Ovary (tissue), 9 donors: Measurements from ENCODE around the gene FNBP1. TPM values are rescaled to one million over a fixed set of nuclear protein-coding genes. Genes with fewer than 3 reads are reported as not detected.

ENCODE experiments used
- DNase-seq, 5 donors: peaks; one replicate each; pipeline ENCODE4 v3.0.0-alpha.2; 2019 to 2020
- H3K27ac ChIP-seq, 2 donors: fragments of 200-600 bp; one replicate each; pipeline versions ENCODE4 v1.5.1 to v1.8.0; 2019 to 2022
- H3K27me3 ChIP-seq: fragments of 200-600 bp; one replicate; pipeline ENCODE4 v1.8.0; 2022
- H3K36me3 ChIP-seq: fragments of 200-600 bp; sonication (generic); one replicate; pipeline ENCODE4 v1.5.1; 2019
- H3K4me1 ChIP-seq: one replicate; pipeline ENCODE4 v1.8.1; 2013; ENCODE audit warnings: mild to moderate bottlenecking, moderate library complexity; ENCODE audit not compliant: insufficient read depth
- H3K4me3 ChIP-seq: fragments of 200-600 bp; sonication (generic); one replicate; pipeline ENCODE4 v1.5.1; 2017
- H3K9me3 ChIP-seq, 2 donors: fragments of 200-600 bp in 1 of 2; sonication (generic) in 1 of 2; one replicate each; pipeline versions ENCODE4 v1.5.1 to v1.8.1; 2013 to 2019; ENCODE audit warnings: mild to moderate bottlenecking in 1 of 2, moderate library complexity in 1 of 2
- CTCF ChIP-seq, 3 donors: fragments of 450-650 bp in 2 of 3; fragments of 200-600 bp in 1 of 3; IDR thresholded peaks; one replicate each; pipeline versions ENCODE4 v1.5.1 to v1.8.0; 2016 to 2022; ENCODE audit warnings: antibody characterized with exemption in 3 of 3, mild to moderate bottlenecking in 1 of 3
- EP300 ChIP-seq: sonication (generic); formaldehyde crosslinking; IDR thresholded peaks from one replicate; pipeline ENCODE4 v1.6.1; 2017; ENCODE audit warnings: antibody characterized with exemption
- POLR2A ChIP-seq: fragments of 450-650 bp; IDR thresholded peaks from one replicate; pipeline ENCODE4 v1.6.1; 2017; ENCODE audit warnings: antibody characterized with exemption, mild to moderate bottlenecking, moderate library complexity
- WGBS, 3 donors: extraction: QIAGEN DNeasy Blood & Tissue Kit in 1 of 3; methylation state at CpG; one replicate each; pipeline versions ENCODE4 v1.1.5 to v1.1.7; 2013 to 2017; 5-methylcytosine and 5-hydroxymethylcytosine counted together
- intact Hi-C, 4 donors: fragments of 100-400 bp; cut with DNase I; formaldehyde crosslinking; loops; one replicate each; pipeline versions ENCODE4 v1.11.0 to v1.15.1; 2022 to 2023
- polyA plus RNA-seq, 2 donors: library from polyadenylated mRNA; stranded (reverse); fragments of 200-250 nt in 1 of 2; fragments of 350-450 nt in 1 of 2; fragmentation: Illumina TruSeq in 1 of 2; extraction: RNeasy Lipid Tissue Mini Kit (QIAGEN cat#74804) in 1 of 2; gene quantifications; one replicate each; pipeline ENCODE4 v1.2.3, GENCODE V29; 2013 to 2014
- total RNA-seq, 7 donors: library from RNA; depleted of rRNA in 2 of 7; stranded (reverse); fragments of >200 nt in 2 of 7; fragmentation: NEBNext Ultra II Directional in 3 of 7; extraction: Animal tissue kit (Norgen Biotek cat#: 25700) in 3 of 7; gene quantifications; one replicate each; pipeline versions ENCODE4 v1.1.0 to v1.2.4, GENCODE V29; 2016 to 2023
- donor health status: DM: no; HTN: no; CAD: no; lungs with moderate emphysema.
- donor health status: DM: no; HTN: no; CAD: no.
- donor health status: Bipolar disorder and iron deficiency.
- donor health status: DM: yes; HTN: yes; CAD: no.
- donor health status: DM: no; HTN: no; CAD: no.
- donor health status: DM: yes; HTN: yes; CAD: no.

The FNBP1 gene
- total and polyA plus RNA-seq, 9 donors = 18.0 to 61.5 (median 49.0) TPM

- no peak for DNase-seq
- no peaks in the 10 kb centered on the region for H3K27me3 ChIP-seq
- WGBS, 3 donors = 84 to 87% (median 86%) methylated on average over 11 of the region's 11 CpGs
- intact Hi-C loops = no loop called here
- TF ChIP-seq EP300 = no peak
- H3K4me3 ChIP-seq = no peak overlapping the region
- H3K27ac ChIP-seq = no peak overlapping the region
- H3K4me1 ChIP-seq = no peaks in the 10 kb centered on the region
- no peaks in the 10 kb centered on the region for H3K9me3 ChIP-seq
- H3K36me3 ChIP-seq = no peaks in the 10 kb centered on the region
Observed at GRCh38 chr9:129858167-129858962, 184.6 kb downstream of the FNBP1 start.

GRCh38 chr9:129857207-129857606 is 185.8 kb downstream of the FNBP1 start:
- Histone ChIP-seq H3K27ac (no peak overlapping the region), H3K36me3 (no peaks in the 10 kb centered on the region)
- intact Hi-C loops = no loop called here

GRCh38 chr9:129854588-129855110 is 188.3 kb downstream of the FNBP1 start:
- no peak for DNase-seq
- no peak for TF ChIP-seq EP300
- TF ChIP-seq POLR2A = no peak
- no peak for TF ChIP-seq CTCF (IDR thresholded peaks at IDR 0.05)
- intact Hi-C loops = no loop called here
- no peak overlapping the region for H3K27ac ChIP-seq
- no peaks in the 10 kb centered on the region for H3K36me3 ChIP-seq
- H3K4me1 ChIP-seq = no peaks in the 10 kb centered on the region
- H3K27me3 ChIP-seq = no peaks in the 10 kb centered on the region
- WGBS, 3 donors = 89 to 99% (median 95%) methylated on average over 4 of the region's 4 CpGs
- no peak overlapping the region for H3K4me3 ChIP-seq
- H3K9me3 ChIP-seq = no peaks in the 10 kb centered on the region

More at GRCh38 chr9:129857207-129857606, 185.8 kb downstream of the FNBP1 start:
- no peaks in the 10 kb centered on the region for H3K4me1 ChIP-seq
- no peak overlapping the region for H3K4me3 ChIP-seq
- no peaks in the 10 kb centered on the region for H3K9me3 ChIP-seq
- DNase-seq = no peak
- TF ChIP-seq POLR2A (no peak), CTCF (IDR thresholded peaks at IDR 0.05) (no peak), EP300 (no peak)
- WGBS, 3 donors = 86 to 95% (median 91%) methylated on average over 7 of the region's 7 CpGs
- H3K27me3 ChIP-seq = no peaks in the 10 kb centered on the region

GRCh38 chr9:129853614-129854013 is 189.4 kb downstream of the FNBP1 start:
- Histone ChIP-seq H3K4me1 (no peaks in the 10 kb centered on the region), H3K36me3 (no peaks in the 10 kb centered on the region), H3K27ac (no peak overlapping the region), H3K27me3 (no peaks in the 10 kb centered on the region), H3K9me3 (no peaks in the 10 kb centered on the region), H3K4me3 (no peak overlapping the region)
- no peak for DNase-seq
- TF ChIP-seq CTCF (IDR thresholded peaks at IDR 0.05) (no peak), POLR2A (no peak), EP300 (no peak)
- WGBS, 3 donors = 53 to 66% (median 58%) methylated on average over 3 of the region's 3 CpGs
- intact Hi-C loops = no loop called here

GRCh38 chr9:129852579-129852978 is 190.4 kb downstream of the FNBP1 start:
- intact Hi-C loops = no loop called here
- 69 to 85% (median 76%) methylated on average over 5 of the region's 5 CpGs for WGBS, 3 donors
- no peak overlapping the region for H3K4me3 ChIP-seq
- H3K9me3 ChIP-seq = no peaks in the 10 kb centered on the region
- no peaks in the 10 kb centered on the region for H3K27me3 ChIP-seq
- no peak for DNase-seq
- H3K4me1 ChIP-seq = no peaks in the 10 kb centered on the region
- no peaks in the 10 kb centered on the region for H3K36me3 ChIP-seq
- TF ChIP-seq CTCF (IDR thresholded peaks at IDR 0.05) = no peak
- TF ChIP-seq EP300 = no peak
- no peak for TF ChIP-seq POLR2A
- H3K27ac ChIP-seq = no peak overlapping the region
